Activated T-cell treated with anti-CD3 and anti-CD28 coated beads, Interleukin-2, amount 50 U/mL, for 4 hours (primary cell): ENCODE data around the gene PCDHGA4. TPM values are rescaled to one million over a fixed set of nuclear protein-coding genes. Genes with fewer than 3 reads are reported as not detected.
"Not testable (repeated sequence)": the region's sequence is repeated elsewhere in the genome, so short reads cannot be mapped to it uniquely, and the experiment has no call there.

Experiments used
- ATAC-seq, 2 donors: fragments of 200-7000 bp; cut with Tn5 transposase; one replicate each; pipeline ENCODE4 v1.10.0; 2021
- DNase-seq: peaks from one replicate; pipeline ENCODE4 v3.0.0-alpha.2; 2020
- H3K27me3 Mint-ChIP-seq: one replicate; pipeline ENCODE4 v1.8.0; 2021; ENCODE audit warnings: low read depth, mixed read lengths
- H3K36me3 Mint-ChIP-seq: one replicate; pipeline ENCODE4 v1.8.0; 2022; ENCODE audit warnings: mixed read lengths; ENCODE audit not compliant: insufficient read depth
- H3K4me1 Mint-ChIP-seq: one replicate; pipeline ENCODE4 v1.8.0; 2021; ENCODE audit warnings: low read depth, mixed read lengths
- H3K4me3 Mint-ChIP-seq: one replicate; pipeline ENCODE4 v1.8.0; 2021; ENCODE audit warnings: mild to moderate bottlenecking, moderate library complexity, mixed read lengths
- H3K9me3 Mint-ChIP-seq: one replicate; pipeline ENCODE4 v1.8.0; 2021; ENCODE audit warnings: mixed read lengths
- total RNA-seq, 3 donors: library from RNA; stranded (reverse); gene quantifications; one replicate each; pipeline ENCODE4 v1.2.1, GENCODE V29; 2021

Gene PCDHGA4
- total RNA-seq, 3 donors from 2014 or later, result 0.08 to 0.30 (median 0.08) TPM

GRCh38 chr5:141340781-141341354, 14.0 kb upstream of the PCDHGA4 start:
- not testable (repeated sequence) for H3K36me3 Mint-ChIP-seq, H3K4me3 Mint-ChIP-seq, ATAC-seq, H3K4me1 Mint-ChIP-seq, DNase-seq
- peaks cover 50% of the 10 kb centered on the region for H3K9me3 Mint-ChIP-seq
- peaks cover 87% of the 10 kb centered on the region for H3K27me3 Mint-ChIP-seq

GRCh38 chr5:141342773-141343172, 12.0 kb upstream of the PCDHGA4 start:
- H3K9me3 Mint-ChIP-seq, result peaks cover 44% of the 10 kb centered on the region
- peaks cover 3% of the 10 kb centered on the region for H3K36me3 Mint-ChIP-seq
- no peak for ATAC-seq
- H3K27me3 Mint-ChIP-seq, result peaks cover 88% of the 10 kb centered on the region
- H3K4me1 Mint-ChIP-seq, result no peaks in the 10 kb centered on the region
- DNase-seq, result no peak
- no peak overlapping the region for H3K4me3 Mint-ChIP-seq

- peaks cover 85% of the 10 kb centered on the region for H3K27me3 Mint-ChIP-seq
- ATAC-seq (no peak), DNase-seq (no peak)
- no peaks in the 10 kb centered on the region for H3K4me1 Mint-ChIP-seq
- no peak within 1 kb of the TSS for H3K4me3 Mint-ChIP-seq
- peaks cover 39% of the 10 kb centered on the region for H3K9me3 Mint-ChIP-seq
- H3K36me3 Mint-ChIP-seq, result peaks cover 3% of the 10 kb centered on the region
These were observed 11.4 kb upstream of the PCDHGA4 start, which contains the start of gene PCDHGA3 for GRCh38 chr5:141343242-141343952. TSS of gene PCDHGA3 (plus strand) at chr5:141343829. CDS start at chr5:141344034, 205 bp downstream.

GRCh38 chr5:141343953-141344463, 10.8 kb upstream of the PCDHGA4 start:
- Mint-ChIP-seq H3K4me3 (no peak overlapping the region), H3K9me3 (peaks cover 39% of the 10 kb centered on the region), H3K4me1 (no peaks in the 10 kb centered on the region), H3K36me3 (peaks cover 3% of the 10 kb centered on the region), H3K27me3 (peaks cover 85% of the 10 kb centered on the region)
- no peak for DNase-seq
- no peak for ATAC-seq

- Mint-ChIP-seq H3K9me3 (peaks cover 38% of the 10 kb centered on the region), H3K36me3 (peaks cover 4% of the 10 kb centered on the region), H3K4me3 (no peak overlapping the region), H3K27me3 (peaks cover 81% of the 10 kb centered on the region), H3K4me1 (no peaks in the 10 kb centered on the region)
- DNase-seq, result no peak
- ATAC-seq, result no peak
These were observed 9.5 kb upstream of the PCDHGA4 start for GRCh38 chr5:141345327-141345726.

GRCh38 chr5:141346017-141346416, 8.8 kb upstream of the PCDHGA4 start:
- not testable (repeated sequence) for DNase-seq, H3K4me3 Mint-ChIP-seq, H3K36me3 Mint-ChIP-seq, ATAC-seq, H3K4me1 Mint-ChIP-seq
- Mint-ChIP-seq H3K9me3 (peaks cover 35% of the 10 kb centered on the region), H3K27me3 (peaks cover 84% of the 10 kb centered on the region)

GRCh38 chr5:141349917-141350619, 4.8 kb upstream of the PCDHGA4 start, which contains the start of gene PCDHGB1:
TSS of gene PCDHGB1 (plus strand) at chr5:141350099. CDS start at chr5:141350261, 162 bp downstream.
- ATAC-seq (no peak), DNase-seq (no peak)
- peaks cover 27% of the 10 kb centered on the region for H3K9me3 Mint-ChIP-seq
- peak within 1 kb of the TSS; percentile 64 for H3K4me3 Mint-ChIP-seq
- H3K4me1 Mint-ChIP-seq, result no peaks in the 10 kb centered on the region
- peaks cover 71% of the 10 kb centered on the region for H3K27me3 Mint-ChIP-seq
- peaks cover 4% of the 10 kb centered on the region for H3K36me3 Mint-ChIP-seq

GRCh38 chr5:141351591-141351990, 3.2 kb upstream of the PCDHGA4 start:
- no peaks in the 10 kb centered on the region for H3K4me1 Mint-ChIP-seq
- H3K36me3 Mint-ChIP-seq, result peaks cover 2% of the 10 kb centered on the region
- peaks cover 75% of the 10 kb centered on the region for H3K27me3 Mint-ChIP-seq
- ATAC-seq, result no peak
- DNase-seq, result no peak
- H3K9me3 Mint-ChIP-seq, result peaks cover 16% of the 10 kb centered on the region
- H3K4me3 Mint-ChIP-seq, result no peak overlapping the region

- Mint-ChIP-seq H3K4me1 (no peaks in the 10 kb centered on the region), H3K36me3 (peaks cover 3% of the 10 kb centered on the region), H3K4me3 (no peak overlapping the region), H3K9me3 (peaks cover 25% of the 10 kb centered on the region), H3K27me3 (peaks cover 73% of the 10 kb centered on the region)
- ATAC-seq (no peak), DNase-seq (no peak)
These were observed 820 bp downstream of the PCDHGA4 start for GRCh38 chr5:141355641-141356040.

- DNase-seq (no peak), ATAC-seq (no peak)
- Mint-ChIP-seq H3K9me3 (peaks cover 30% of the 10 kb centered on the region), H3K27me3 (peaks cover 73% of the 10 kb centered on the region), H3K4me1 (no peaks in the 10 kb centered on the region), H3K36me3 (peaks cover 3% of the 10 kb centered on the region), H3K4me3 (no peak overlapping the region)
These were observed 1.3 kb downstream of the PCDHGA4 start for GRCh38 chr5:141356133-141356532.

GRCh38 chr5:141356950-141357349, 2.1 kb downstream of the PCDHGA4 start:
- DNase-seq (no peak), ATAC-seq (no peak)
- peaks cover 31% of the 10 kb centered on the region for H3K9me3 Mint-ChIP-seq
- peaks cover 74% of the 10 kb centered on the region for H3K27me3 Mint-ChIP-seq
- peaks cover 3% of the 10 kb centered on the region for H3K36me3 Mint-ChIP-seq
- H3K4me3 Mint-ChIP-seq, result no peak overlapping the region
- no peaks in the 10 kb centered on the region for H3K4me1 Mint-ChIP-seq

- ATAC-seq (no peak), DNase-seq (no peak)
- H3K4me1 Mint-ChIP-seq, result no peaks in the 10 kb centered on the region
- H3K9me3 Mint-ChIP-seq, result peaks cover 34% of the 10 kb centered on the region
- peak within 1 kb of the TSS; percentile 80 for H3K4me3 Mint-ChIP-seq
- peaks cover 3% of the 10 kb centered on the region for H3K36me3 Mint-ChIP-seq
- H3K27me3 Mint-ChIP-seq, result peaks cover 85% of the 10 kb centered on the region
These were observed 5.1 kb downstream of the PCDHGA4 start, which contains the start of gene PCDHGB2 for GRCh38 chr5:141359790-141360426. TSS of gene PCDHGB2 (plus strand) at chr5:141359994. CDS start at chr5:141360136, 142 bp downstream.

- peaks cover 42% of the 10 kb centered on the region for H3K9me3 Mint-ChIP-seq
These were observed 5.9 kb downstream of the PCDHGA4 start for GRCh38 chr5:141360685-141361084.

GRCh38 chr5:141362719-141363118, 7.9 kb downstream of the PCDHGA4 start:
- H3K4me3 Mint-ChIP-seq, result no peak overlapping the region
- H3K27me3 Mint-ChIP-seq, result peaks cover 83% of the 10 kb centered on the region
- no peaks in the 10 kb centered on the region for H3K4me1 Mint-ChIP-seq
- DNase-seq (no peak), ATAC-seq (no peak)
- H3K36me3 Mint-ChIP-seq, result peaks cover 3% of the 10 kb centered on the region
- peaks cover 44% of the 10 kb centered on the region for H3K9me3 Mint-ChIP-seq

More at GRCh38 chr5:141360685-141361084, 5.9 kb downstream of the PCDHGA4 start:
- ATAC-seq, result no peak
- Mint-ChIP-seq H3K36me3 (peaks cover 3% of the 10 kb centered on the region), H3K27me3 (peaks cover 86% of the 10 kb centered on the region), H3K4me3 (no peak overlapping the region), H3K4me1 (no peaks in the 10 kb centered on the region)
- DNase-seq, result no peak
